ENCODE data around the gene ABHD5. TPM values are rescaled to one million over a fixed set of nuclear protein-coding genes. Genes with fewer than 3 reads are reported as not detected.

ABHD5 gene
- total RNA-seq, 2 donors from 2014 or later = 11.3 to 16.5 TPM

DNA sequence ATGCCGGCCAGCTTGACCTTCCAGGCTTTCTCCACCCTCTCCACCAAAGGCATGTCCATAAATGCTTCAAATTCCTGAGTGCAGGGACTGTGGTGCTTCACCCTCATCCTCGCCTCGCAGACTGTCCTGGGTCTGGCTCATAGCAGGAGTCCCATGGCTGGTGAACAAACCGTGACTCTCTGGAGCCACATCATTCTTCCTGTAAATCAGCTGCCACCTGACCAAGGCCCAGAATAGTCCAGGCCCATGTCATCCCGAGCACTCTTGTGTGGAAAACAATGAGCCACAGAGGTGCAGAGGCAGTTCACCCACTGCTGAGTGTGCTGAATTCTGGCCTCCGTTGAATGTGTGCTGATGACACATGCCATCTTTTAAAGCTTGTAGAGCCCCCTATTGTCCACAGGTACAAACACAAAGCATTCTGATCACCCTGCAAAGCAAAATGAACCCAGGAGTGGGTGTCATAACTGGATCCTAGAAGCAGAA is 68.6 kb downstream of the ABHD5 start:
- Mint-ChIP-seq H3K27ac (peak overlapping the region; percentile 44), H3K36me3 (ENCODE audit: low read depth) (peaks cover 3% of the 10 kb centered on the region), H3K4me1 (peaks cover 37% of the 10 kb centered on the region), H3K27me3 (peaks cover 6% of the 10 kb centered on the region), H3K4me3 (no peak overlapping the region)
- DNase-seq = no peak
- ATAC-seq = no peak
- no peaks in the 10 kb centered on the region for H3K9me3 ChIP-seq (ENCODE audit: control insufficient read depth, low read length, poor library complexity, severe bottlenecking)

DNA sequence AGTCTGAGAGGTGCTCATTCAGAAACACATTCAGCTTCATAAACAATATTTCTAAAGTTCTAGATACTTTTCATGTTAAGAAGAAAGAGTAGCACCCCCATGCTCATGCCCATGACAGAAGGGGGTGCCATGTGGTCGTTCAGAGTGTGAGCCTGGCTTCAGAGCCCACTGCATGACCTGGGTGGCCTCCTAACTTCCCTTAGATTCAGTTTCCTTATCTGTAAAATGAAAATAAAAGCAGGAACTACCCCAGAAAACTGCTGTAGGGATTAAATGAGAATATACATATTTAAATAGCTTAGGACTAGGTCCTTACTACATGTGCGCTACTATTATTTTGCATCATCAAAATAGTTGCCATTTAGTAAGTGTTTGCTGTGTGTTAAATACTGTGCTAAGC is 69.2 kb downstream of the ABHD5 start:
- Mint-ChIP-seq H3K4me3 (no peak overlapping the region), H3K27ac (peak overlapping the region; percentile 44)

DNA sequence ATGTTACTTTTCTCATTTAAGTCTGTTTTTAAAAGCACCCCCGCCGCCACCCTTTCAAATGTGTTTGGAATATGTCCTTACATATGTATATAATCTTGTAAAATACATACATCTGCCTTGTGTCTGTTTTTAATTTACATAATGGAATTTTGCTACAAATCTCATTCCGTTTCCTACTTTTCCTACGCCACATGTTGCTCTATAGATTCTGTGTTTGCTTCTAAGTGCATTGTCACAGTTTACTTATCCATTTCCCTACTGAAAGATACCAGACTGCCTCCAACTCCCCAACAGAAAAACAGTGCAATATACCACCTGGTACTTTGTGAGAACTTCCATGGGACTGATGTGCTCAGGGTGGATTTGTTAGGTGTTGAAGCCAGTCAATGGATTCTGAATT is 70.2 kb downstream of the ABHD5 start:
- ATAC-seq (no peak), DNase-seq (no peak)
- Mint-ChIP-seq H3K27ac (peak overlapping the region; percentile 11), H3K4me3 (no peak overlapping the region), H3K4me1 (peaks cover 25% of the 10 kb centered on the region), H3K36me3 (ENCODE audit: low read depth) (peaks cover 3% of the 10 kb centered on the region), H3K27me3 (peaks cover 6% of the 10 kb centered on the region)
- no peaks in the 10 kb centered on the region for H3K9me3 ChIP-seq (ENCODE audit: control insufficient read depth, low read length, poor library complexity, severe bottlenecking)

More for the DNA sequence above, 69.2 kb downstream of the ABHD5 start:
- Mint-ChIP-seq H3K36me3 (ENCODE audit: low read depth) (peaks cover 3% of the 10 kb centered on the region), H3K4me1 (peaks cover 35% of the 10 kb centered on the region), H3K27me3 (peaks cover 6% of the 10 kb centered on the region)
- H3K9me3 ChIP-seq (ENCODE audit: control insufficient read depth, low read length, poor library complexity, severe bottlenecking) = no peaks in the 10 kb centered on the region
- DNase-seq (no peak), ATAC-seq (no peak)

DNA sequence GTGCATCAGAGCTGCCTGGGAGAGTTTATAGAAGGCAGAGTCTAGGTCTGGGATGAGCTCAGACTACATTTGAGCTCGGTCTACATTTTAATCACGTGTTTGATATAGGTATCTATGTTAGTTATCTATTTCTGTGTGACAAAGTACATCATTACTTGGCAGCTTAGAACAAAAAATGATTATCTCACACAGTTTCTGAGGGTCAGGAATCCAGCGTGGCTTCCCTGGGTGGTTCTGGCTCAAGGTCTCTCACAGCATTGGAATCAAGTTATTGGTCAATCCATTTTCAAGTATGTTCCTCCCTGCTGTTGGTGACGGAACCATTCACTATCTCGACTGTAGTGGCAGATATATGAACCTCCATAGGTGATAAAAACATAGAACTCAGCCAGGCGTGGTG is 71.7 kb downstream of the ABHD5 start:
- Mint-ChIP-seq H3K27ac (no peak overlapping the region), H3K4me3 (no peak overlapping the region), H3K4me1 (peaks cover 21% of the 10 kb centered on the region), H3K27me3 (peaks cover 6% of the 10 kb centered on the region), H3K36me3 (ENCODE audit: low read depth) (peaks cover 3% of the 10 kb centered on the region)
- DNase-seq (no peak), ATAC-seq (no peak)
- H3K9me3 ChIP-seq (ENCODE audit: control insufficient read depth, low read length, poor library complexity, severe bottlenecking) = no peaks in the 10 kb centered on the region

DNA sequence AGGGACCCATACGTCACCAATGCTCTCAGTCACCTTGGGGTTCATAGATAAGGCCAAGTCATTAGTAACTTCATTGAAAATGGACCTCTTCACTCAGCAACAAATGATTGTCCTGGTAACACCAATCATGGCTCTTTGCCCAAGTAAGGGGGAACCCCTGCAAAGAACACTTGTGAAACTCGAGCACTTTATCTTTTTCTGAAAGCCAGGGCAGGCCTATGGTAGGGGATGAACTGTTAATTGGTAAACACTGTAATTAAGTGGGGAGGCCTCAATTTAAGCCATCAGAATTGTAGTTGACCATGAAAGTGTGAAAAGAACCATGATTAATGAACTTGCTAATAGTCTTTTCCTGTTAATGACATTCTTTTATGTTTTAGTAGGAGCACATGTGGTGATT is 73.3 kb downstream of the ABHD5 start:
- no peaks in the 10 kb centered on the region for H3K9me3 ChIP-seq (ENCODE audit: control insufficient read depth, low read length, poor library complexity, severe bottlenecking)
- H3K4me1 Mint-ChIP-seq = peaks cover 18% of the 10 kb centered on the region
- no peak for ATAC-seq
- H3K27ac Mint-ChIP-seq = no peak overlapping the region
- no peak overlapping the region for H3K4me3 Mint-ChIP-seq
- H3K36me3 Mint-ChIP-seq (ENCODE audit: low read depth) = peaks cover 3% of the 10 kb centered on the region
- H3K27me3 Mint-ChIP-seq = peaks cover 6% of the 10 kb centered on the region
- DNase-seq = no peak

DNA sequence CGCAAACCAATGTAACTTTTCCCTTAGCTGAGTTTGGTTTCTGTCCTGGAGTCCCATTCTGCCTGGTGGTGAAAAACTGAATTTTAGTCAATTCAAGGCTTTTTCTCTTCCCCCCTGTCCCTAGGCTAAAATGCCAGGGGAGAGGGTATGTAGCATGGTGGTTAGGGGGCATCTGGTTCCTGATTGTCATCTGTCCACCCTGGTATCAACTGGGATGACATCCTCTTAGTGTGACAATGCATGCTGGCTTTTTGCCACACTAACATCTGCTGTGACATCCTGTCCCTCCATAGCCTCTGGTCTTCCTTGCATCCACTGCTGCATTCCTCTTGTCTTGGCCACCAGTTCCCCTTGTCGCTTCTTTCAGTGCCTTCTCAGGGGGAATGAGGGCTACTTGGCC is 73.7 kb downstream of the ABHD5 start:
- Mint-ChIP-seq H3K4me3 (no peak overlapping the region), H3K27ac (no peak overlapping the region), H3K27me3 (peaks cover 6% of the 10 kb centered on the region), H3K4me1 (peaks cover 18% of the 10 kb centered on the region), H3K36me3 (ENCODE audit: low read depth) (peaks cover 3% of the 10 kb centered on the region)
- DNase-seq = no peak
- no peaks in the 10 kb centered on the region for H3K9me3 ChIP-seq (ENCODE audit: control insufficient read depth, low read length, poor library complexity, severe bottlenecking)
- ATAC-seq = no peak

DNA sequence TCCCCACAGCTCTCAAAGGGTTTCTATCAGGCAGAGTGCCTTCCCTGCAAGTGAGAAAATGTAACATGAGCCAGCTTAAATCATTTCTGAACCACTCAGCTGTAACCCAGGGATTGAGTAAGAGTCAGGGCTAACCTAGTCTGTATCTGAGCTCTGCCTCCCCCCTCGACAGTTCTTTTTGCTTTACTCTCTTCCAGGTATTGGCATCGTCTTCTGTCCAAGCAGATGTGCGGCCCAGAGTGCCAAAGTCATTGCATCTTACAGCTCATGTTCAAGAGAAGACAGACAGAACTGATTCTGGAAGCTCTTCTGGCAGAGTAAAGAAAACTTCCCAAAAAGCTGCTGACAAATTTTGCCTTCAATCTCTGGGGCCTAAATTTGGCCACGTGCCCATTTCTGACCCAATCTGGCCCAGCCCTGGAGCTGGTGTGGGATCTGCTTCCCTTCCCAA is 74.8 kb downstream of the ABHD5 start:
- Mint-ChIP-seq H3K4me3 (no peak overlapping the region), H3K27me3 (peaks cover 6% of the 10 kb centered on the region), H3K4me1 (peaks cover 20% of the 10 kb centered on the region), H3K27ac (no peak overlapping the region), H3K36me3 (ENCODE audit: low read depth) (peaks cover 3% of the 10 kb centered on the region)
- no peaks in the 10 kb centered on the region for H3K9me3 ChIP-seq (ENCODE audit: control insufficient read depth, low read length, poor library complexity, severe bottlenecking)
- DNase-seq (no peak), ATAC-seq (no peak)

DNA sequence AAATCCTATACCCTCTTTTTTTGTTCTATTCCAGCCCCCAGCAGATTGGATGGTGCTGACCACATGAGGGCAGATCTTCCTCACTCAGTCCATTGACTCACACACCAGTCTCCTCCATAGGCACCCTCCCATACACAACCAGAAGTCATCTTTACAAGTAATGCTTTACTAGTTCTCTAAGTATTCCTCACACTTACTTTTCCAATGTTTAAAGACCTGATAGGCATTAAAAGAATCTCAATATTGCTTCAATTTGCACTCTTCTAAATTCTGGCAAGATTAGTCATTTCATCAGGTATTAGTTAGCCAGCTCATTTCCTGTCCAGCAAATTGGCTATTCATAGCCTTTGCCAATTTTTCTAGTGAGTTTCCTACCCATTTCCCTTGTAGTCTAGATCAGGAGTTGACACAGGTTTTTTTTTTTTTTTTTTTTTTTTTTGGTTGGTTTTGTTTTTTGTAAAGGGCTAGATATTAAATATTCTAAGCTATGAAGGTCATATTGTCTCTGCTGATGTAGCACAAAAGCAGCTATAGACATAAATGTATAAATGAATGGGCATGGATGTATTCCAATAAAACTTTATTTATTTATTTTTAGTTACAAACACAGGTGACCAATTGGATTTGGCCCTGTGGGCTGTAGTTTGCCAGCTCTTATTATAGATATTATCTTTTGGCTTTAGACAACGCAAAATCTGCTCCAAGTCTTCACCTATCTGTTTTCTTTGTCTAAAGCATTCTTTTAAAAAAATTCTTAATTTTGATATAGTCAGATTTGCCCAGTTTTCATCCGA is 76.1 kb downstream of the ABHD5 start:
- Mint-ChIP-seq H3K27ac (peak overlapping the region; percentile 24), H3K27me3 (peaks cover 5% of the 10 kb centered on the region), H3K4me3 (peak overlapping the region; percentile 2), H3K36me3 (ENCODE audit: low read depth) (peaks cover 2% of the 10 kb centered on the region), H3K4me1 (peaks cover 29% of the 10 kb centered on the region)
- ATAC-seq (no peak), DNase-seq (no peak)
- H3K9me3 ChIP-seq (ENCODE audit: control insufficient read depth, low read length, poor library complexity, severe bottlenecking) = no peaks in the 10 kb centered on the region

DNA sequence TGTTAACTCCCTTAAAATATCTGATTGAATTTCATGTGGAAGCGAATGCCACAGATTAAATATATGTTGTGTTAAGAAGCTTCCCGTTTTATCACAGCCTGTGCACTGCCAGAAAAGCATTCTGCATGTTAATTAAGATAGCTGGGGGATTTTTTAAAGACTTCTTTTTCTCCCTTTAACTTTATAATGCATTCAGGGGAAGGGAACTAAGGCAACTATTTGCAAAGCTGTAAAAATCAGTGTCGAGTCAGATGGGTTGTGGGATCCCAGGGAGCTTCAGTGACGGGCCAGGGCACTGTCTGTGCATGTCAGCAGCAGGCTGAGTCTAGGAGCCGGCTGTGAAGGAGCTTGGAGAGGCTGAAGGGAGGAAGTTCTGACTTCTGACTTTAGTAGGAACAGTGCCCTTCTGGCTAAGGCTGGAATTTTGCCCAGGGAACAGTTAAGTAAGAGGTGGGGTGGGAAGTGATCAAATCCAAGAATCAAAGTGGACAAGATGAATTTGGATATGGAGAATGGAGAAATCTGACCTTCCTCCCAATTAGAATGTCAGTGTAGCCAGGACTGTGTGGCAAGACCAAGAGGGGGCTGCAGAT is 77.7 kb downstream of the ABHD5 start:
- no peaks in the 10 kb centered on the region for H3K27me3 Mint-ChIP-seq
- no peak overlapping the region for H3K4me3 Mint-ChIP-seq
- no peak for DNase-seq
- peaks cover 32% of the 10 kb centered on the region for H3K4me1 Mint-ChIP-seq
- peak overlapping the region; percentile 76 for H3K27ac Mint-ChIP-seq
- no peak for ATAC-seq
- H3K36me3 Mint-ChIP-seq (ENCODE audit: low read depth) = no peaks in the 10 kb centered on the region
- no peaks in the 10 kb centered on the region for H3K9me3 ChIP-seq (ENCODE audit: control insufficient read depth, low read length, poor library complexity, severe bottlenecking)

DNA sequence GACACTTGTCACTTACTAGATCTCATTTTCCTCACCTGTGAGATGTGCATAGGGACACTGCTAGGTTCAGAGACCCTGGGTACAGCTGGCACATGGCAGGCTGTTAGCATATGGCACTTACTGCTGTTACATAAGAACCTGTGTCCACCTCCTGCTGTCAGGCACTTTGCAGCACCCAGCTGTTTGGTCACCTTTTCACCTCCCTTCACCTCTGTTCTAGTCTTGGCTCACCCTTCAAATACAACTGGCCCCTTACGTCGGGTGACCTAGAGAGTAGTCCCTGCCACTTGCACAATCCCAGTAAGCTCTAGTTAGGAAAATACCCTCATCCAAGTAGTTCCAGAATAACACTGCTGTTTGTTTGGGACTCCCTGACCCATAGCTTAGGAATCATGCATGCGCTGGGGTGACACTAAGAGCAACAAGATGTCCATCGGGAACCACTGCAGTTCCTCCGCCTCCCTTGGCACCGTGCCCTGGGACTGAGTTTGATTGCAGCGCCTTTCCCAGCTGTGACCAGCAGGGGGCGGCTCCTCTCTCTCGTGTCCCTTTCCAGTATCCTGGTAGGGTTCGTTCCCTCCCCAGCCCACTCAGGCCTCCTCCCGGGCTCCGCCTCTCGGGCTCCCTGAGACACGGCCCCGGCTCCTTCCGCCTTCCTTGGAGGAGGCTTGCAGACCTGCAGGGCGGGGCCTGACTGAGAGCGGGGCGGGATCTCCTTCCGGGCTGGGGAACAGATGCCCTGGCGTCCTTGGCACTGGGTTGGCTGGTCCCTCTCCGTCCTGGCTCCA is 78.6 kb downstream of the ABHD5 start:
- peaks cover 37% of the 10 kb centered on the region for H3K4me1 Mint-ChIP-seq
- no peaks in the 10 kb centered on the region for H3K27me3 Mint-ChIP-seq
- peak overlapping the region; percentile 91 for H3K27ac Mint-ChIP-seq

DNA sequence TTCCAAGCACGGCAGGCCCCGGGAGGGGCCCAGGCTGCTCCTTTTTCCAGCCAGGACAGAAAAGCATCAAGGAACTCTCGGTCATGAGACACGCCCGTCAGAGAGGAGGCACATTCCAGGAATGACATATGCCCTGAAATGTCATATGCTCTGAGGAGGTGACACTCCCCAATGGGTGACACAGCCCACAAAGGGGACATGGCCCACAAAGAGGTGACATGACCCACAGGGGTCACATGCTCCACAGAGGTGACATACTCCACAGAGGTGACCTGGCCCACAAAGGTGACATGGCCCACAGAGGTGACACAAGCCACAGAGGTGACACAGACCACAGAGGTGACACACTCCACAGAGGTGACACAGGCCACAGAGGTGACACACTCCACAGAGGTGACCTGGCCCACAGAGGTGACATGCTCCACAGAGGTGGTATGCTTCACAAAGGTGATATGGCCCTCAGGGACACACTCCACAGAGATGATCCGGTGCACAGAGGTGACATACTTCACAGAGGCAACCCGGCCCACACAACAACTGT is 79.2 kb downstream of the ABHD5 start:
- ATAC-seq (peak; percentile 59), DNase-seq (peak in 1 of 3 donors; percentile 24)
- H3K27me3 Mint-ChIP-seq = no peaks in the 10 kb centered on the region
- H3K27ac Mint-ChIP-seq = peak overlapping the region; percentile 91
- H3K9me3 ChIP-seq (ENCODE audit: control insufficient read depth, low read length, poor library complexity, severe bottlenecking) = no peaks in the 10 kb centered on the region
- peak overlapping the region; percentile 80 for H3K4me3 Mint-ChIP-seq
- H3K36me3 Mint-ChIP-seq (ENCODE audit: low read depth) = no peaks in the 10 kb centered on the region
- H3K4me1 Mint-ChIP-seq = peaks cover 37% of the 10 kb centered on the region

More for the DNA sequence above, 78.6 kb downstream of the ABHD5 start:
- Mint-ChIP-seq H3K4me3 (peak overlapping the region; percentile 80), H3K36me3 (ENCODE audit: low read depth) (no peaks in the 10 kb centered on the region)
- H3K9me3 ChIP-seq (ENCODE audit: control insufficient read depth, low read length, poor library complexity, severe bottlenecking) = no peaks in the 10 kb centered on the region
- peak; percentile 52 for ATAC-seq
- DNase-seq = peak; percentile 60 to 69 (median 61)

DNA sequence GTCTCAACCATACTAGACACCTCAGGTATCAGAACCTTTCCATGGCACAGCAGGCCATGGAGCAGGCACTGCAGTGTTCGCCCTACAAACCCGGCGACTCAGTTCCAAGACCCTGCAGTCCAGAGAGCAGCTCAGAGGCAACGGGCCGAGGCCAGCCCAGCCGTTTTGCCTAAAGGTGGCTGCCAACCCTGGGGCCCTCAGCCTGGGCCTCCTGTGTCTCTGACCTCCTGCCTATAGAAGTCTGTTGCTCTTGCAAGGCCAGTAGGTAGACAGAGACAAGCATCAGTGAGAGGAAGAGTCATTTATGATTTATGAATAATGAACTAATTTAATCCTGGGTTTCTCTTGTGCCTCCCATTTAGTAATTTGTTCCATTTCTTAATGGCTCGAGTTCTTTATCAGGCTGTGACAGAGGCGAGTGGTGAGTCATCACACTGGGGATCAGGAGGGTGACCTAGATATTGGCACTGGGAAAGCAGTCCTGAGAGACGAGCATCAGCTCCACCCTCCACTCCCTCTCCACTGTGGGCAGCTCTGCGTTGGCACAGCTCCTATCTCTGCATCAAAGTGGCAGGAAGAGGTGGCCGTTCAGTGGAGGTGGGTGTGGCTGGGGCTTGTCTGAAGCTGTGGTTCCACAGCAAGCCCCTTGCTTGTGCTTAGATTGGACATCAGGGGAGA is 79.8 kb downstream of the ABHD5 start:
- ATAC-seq = peak; percentile 73
- no peaks in the 10 kb centered on the region for H3K9me3 ChIP-seq (ENCODE audit: control insufficient read depth, low read length, poor library complexity, severe bottlenecking)
- Mint-ChIP-seq H3K27ac (peak overlapping the region; percentile 91), H3K36me3 (ENCODE audit: low read depth) (no peaks in the 10 kb centered on the region), H3K4me1 (peaks cover 37% of the 10 kb centered on the region), H3K4me3 (peak overlapping the region; percentile 47), H3K27me3 (no peaks in the 10 kb centered on the region)
- DNase-seq = peak; percentile 21 to 46 (median 23)

All from T-helper 17 cell (primary cell).